ENCODE data around the gene TRMU. TPM values are rescaled to one million over a fixed set of nuclear protein-coding genes. Genes with fewer than 3 reads are reported as not detected.

TRMU gene
- total RNA-seq, 1 donor = 26.0 TPM

DNA sequence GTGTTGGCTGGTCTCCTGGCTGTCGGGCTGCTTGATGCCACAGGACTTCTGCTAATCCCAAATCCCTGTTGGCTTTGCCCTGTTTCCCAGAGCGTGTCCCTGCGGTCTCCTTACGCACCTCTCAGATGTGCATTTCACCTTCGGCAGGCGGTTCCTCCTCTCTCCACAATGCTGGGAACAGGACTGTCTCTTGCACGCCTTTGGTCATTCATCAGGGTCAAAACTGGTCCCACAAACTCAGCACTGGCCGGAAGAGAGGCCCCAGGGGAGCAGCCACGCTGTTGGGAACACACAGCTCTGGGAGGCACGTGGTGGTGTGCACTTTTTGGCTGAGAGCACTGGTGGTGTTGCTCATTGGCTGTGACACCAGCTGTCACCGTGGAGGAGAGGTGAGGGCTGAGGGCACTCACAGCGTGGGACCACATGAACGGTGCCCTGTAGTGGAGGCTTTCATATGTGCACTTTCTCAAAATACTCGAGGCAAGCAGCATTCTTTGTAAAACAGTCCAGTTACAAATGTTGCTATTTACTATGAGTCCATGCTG, 15.3 kb upstream of the TRMU start:
- no peaks in the 10 kb centered on the region for H3K9me3 ChIP-seq (ENCODE audit: low read depth, low read length)
- no peaks in the 10 kb centered on the region for H3K4me1 ChIP-seq (ENCODE audit: insufficient read depth, low read length)
- no peaks in the 10 kb centered on the region for H3K27me3 ChIP-seq (ENCODE audit: insufficient read depth, low read length)
- H3K4me3 ChIP-seq (ENCODE audit: low read length) = no peak overlapping the region

DNA sequence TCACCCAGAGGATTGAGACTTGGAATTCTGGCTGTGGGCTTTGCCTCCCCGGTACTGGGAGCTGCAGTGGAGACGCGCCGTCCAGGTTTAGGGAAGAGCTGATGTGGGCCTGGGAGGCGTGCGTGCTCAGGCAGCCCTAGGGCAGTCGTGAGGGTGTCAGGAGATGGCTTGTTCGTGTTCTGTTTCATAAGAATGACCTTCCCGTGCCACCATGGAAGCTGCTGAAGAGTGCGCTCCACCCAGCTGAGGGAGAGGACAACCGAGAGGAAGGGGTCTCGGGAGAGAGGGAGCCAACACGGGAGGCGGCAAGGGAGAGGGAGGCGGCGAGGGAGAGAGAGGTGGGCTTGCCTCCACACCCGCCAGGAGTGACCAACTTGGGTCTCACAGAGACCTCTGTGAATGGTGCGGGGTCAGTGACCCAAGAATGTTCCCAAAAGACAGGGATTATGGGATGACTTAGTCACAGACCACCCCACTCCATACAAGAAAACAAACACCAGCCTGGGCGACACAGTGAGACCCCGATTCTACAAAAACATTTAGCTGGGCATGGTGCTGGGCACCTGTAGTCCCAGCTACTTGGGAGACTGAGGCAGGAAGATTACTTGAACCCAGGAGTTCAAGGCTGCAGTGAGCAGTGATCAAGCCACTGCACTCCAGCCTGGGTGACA, 14.7 kb upstream of the TRMU start:
- Histone ChIP-seq H3K9me3 (ENCODE audit: low read depth, low read length) (no peaks in the 10 kb centered on the region), H3K4me3 (ENCODE audit: low read length) (no peak overlapping the region), H3K4me1 (ENCODE audit: insufficient read depth, low read length) (no peaks in the 10 kb centered on the region), H3K27me3 (ENCODE audit: insufficient read depth, low read length) (no peaks in the 10 kb centered on the region)

DNA sequence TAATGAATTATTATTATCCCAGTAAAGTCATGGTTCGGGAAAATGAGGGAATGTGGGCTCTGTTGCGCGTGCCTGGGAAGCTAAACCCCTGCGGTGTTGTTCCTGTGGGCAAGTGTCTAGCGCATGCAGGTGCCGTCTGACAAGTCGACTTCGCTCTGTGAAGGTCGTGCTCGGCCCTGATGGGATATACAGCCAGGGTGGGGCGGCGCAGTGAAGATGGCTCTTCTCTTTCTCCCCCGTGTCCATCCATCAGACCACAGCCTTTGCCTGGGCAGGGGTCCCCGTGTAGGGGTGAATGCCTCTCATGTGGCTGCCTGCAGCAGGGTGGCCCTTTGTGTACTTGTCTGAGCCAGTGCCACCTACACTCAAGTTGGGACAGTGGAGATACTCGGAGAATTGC, 12.8 kb upstream of the TRMU start:
- H3K27me3 ChIP-seq (ENCODE audit: insufficient read depth, low read length) = no peaks in the 10 kb centered on the region
- no peak overlapping the region for H3K4me3 ChIP-seq (ENCODE audit: low read length)
- H3K4me1 ChIP-seq (ENCODE audit: insufficient read depth, low read length) = no peaks in the 10 kb centered on the region
- H3K9me3 ChIP-seq (ENCODE audit: low read depth, low read length) = no peaks in the 10 kb centered on the region

DNA sequence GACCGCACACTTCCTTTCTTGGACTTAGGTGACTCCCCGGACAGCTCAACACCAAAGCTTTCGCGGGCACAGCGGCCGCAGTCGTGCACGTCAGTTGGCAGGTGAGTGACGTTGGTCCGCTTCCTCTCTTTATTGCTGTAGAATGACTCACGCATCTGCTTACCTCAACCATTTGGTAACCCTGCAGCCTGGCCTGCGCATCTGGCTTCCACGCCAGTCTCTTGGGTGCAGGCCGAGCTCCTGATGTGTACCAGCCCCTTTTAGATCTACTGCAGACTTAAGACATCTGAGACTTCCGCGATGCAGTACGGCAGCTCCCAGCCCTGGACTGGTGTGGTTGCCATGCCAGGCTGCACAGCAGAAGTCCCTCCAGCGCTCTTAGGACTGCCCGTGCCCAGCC, 12.4 kb upstream of the TRMU start:
- H3K4me1 ChIP-seq (ENCODE audit: insufficient read depth, low read length) = no peaks in the 10 kb centered on the region
- H3K27me3 ChIP-seq (ENCODE audit: insufficient read depth, low read length) = no peaks in the 10 kb centered on the region
- no peak overlapping the region for H3K4me3 ChIP-seq (ENCODE audit: low read length)
- no peaks in the 10 kb centered on the region for H3K9me3 ChIP-seq (ENCODE audit: low read depth, low read length)

DNA sequence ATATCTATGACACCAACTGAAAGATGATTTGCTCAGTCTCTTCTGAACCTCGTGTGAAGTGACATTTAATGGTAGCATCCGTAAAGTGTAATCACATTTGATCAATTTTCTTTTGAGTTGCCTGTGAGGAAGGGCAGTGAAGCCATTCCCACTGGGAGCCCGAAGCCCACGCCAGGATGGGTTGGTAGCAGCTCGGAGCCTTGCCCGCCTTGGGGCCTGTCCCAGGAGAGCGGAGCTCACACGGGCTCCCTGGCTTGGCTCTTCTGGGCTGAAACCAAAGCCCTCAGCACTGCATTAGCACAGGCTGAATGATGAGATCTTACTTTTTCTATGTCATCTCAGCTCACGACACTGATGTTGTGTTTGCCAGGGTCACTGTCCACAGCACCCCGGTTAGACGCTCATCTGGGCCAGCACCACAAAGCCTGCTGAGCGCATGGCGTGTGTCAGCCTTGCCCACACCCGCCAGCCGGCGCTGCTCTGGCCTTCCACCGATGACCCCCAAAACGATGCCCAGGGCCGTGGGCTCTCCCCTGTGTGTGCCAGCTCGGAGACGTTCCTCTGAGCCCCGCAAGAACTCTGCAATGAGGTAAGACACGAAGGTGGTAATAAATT, 9.3 kb upstream of the TRMU start:
- no peak overlapping the region for H3K4me3 ChIP-seq (ENCODE audit: low read length)
- H3K9me3 ChIP-seq (ENCODE audit: low read depth, low read length) = no peaks in the 10 kb centered on the region
- no peaks in the 10 kb centered on the region for H3K27me3 ChIP-seq (ENCODE audit: insufficient read depth, low read length)
- no peaks in the 10 kb centered on the region for H3K4me1 ChIP-seq (ENCODE audit: insufficient read depth, low read length)

DNA sequence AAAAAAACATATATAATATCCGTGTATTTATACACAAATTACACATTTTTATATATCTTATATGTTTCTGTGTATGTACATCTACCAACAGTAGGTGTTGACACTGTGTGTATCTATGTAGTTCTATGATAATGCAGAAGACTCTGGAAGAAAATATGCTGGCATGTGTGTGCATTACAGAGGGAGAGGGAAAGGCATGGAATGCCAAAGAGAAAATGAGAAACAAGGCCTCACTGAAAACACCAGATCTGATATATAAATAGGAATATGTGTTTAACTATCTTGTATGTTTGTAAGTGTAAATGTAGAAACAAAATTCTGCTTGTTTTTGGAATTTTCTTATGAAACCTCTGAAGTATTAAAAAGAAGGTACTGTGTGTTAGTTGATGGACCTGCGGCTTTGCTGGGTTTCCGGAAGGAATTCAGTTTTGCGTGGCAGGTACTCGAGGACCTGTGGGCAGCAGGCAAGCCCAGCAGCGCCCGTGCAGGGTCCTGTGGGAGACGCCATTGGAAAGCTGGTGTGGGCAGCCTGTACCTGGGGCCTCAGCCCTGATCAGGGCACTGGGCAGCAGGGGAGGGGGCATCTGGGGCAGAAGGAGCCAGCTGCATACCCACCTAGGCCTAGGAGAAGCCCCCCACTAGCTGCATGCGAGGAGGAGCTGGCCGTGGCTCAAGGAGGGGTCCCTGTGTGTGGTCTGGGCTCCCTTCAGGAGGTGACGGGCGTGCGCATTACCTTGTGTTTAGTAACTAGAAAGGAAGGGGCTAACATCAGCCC, 7.6 kb upstream of the TRMU start:
- H3K4me3 ChIP-seq (ENCODE audit: low read length) = no peak overlapping the region
- no peaks in the 10 kb centered on the region for H3K4me1 ChIP-seq (ENCODE audit: insufficient read depth, low read length)
- no peaks in the 10 kb centered on the region for H3K27me3 ChIP-seq (ENCODE audit: insufficient read depth, low read length)
- H3K9me3 ChIP-seq (ENCODE audit: low read depth, low read length) = no peaks in the 10 kb centered on the region

DNA sequence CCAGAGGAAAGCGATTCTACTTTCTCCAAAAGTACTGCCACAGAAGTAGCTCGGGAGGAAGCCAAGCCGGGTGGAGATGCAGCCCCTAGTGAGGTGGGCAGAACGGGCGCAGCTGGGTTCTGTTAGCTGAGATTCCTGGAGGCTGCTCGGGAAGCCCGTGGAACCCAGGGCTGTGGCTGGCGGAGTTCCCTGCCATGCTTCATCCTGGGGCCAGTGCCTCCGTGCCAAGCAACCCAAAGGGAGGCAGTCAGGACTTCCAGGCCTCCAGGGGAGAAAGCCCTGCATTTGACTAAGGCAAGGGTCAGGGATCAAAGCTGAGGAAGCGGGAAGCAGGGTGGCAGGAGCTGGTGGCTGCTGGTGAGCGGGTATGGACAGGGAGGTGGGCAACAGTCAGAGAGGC, 6.7 kb upstream of the TRMU start:
- no peaks in the 10 kb centered on the region for H3K4me1 ChIP-seq (ENCODE audit: insufficient read depth, low read length)
- H3K9me3 ChIP-seq (ENCODE audit: low read depth, low read length) = no peaks in the 10 kb centered on the region
- H3K27me3 ChIP-seq (ENCODE audit: insufficient read depth, low read length) = no peaks in the 10 kb centered on the region
- H3K4me3 ChIP-seq (ENCODE audit: low read length) = no peak overlapping the region

DNA sequence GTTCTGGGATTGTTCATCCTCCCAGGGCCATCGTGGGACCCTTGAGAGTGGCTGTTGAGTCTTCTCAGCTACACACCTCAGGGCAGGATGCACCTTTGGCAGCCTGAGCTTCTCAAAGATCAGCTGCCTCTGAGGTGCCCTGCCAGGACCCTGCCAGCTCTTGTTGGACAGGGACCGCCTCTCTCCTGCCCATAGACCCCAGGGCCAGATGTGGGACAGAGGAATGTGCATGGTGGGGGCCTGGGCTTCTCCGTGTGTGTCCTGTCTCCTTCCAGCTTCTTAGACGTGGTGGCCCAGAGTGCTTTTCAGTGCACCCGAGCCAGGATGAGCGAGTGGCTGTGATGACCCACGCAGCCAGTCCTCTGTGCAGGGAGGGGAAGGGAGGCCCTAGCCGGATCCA, 5.9 kb upstream of the TRMU start:
- Histone ChIP-seq H3K27me3 (ENCODE audit: insufficient read depth, low read length) (no peaks in the 10 kb centered on the region), H3K4me3 (ENCODE audit: low read length) (no peak overlapping the region), H3K9me3 (ENCODE audit: low read depth, low read length) (no peaks in the 10 kb centered on the region), H3K4me1 (ENCODE audit: insufficient read depth, low read length) (no peaks in the 10 kb centered on the region)

DNA sequence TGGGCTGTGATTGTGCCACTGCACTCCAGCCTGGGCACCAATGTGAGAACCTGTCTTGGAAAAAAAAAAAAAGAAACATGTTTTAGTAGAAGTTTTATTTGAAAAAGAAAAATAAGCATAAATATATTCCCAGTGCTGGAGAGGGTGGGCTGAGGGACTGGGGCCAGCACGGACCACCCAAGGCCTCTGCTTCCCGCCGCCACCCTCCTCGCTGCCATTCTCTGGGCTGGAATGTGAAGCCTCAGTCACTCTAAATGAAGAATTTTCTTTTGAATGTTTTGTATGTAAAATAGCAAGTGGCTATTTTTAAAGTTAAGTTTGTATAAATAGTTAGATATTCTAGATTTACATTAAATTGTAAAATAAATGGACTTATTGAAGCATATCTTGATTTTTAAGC, 5.1 kb upstream of the TRMU start:
- no peaks in the 10 kb centered on the region for H3K4me1 ChIP-seq (ENCODE audit: insufficient read depth, low read length)
- no peaks in the 10 kb centered on the region for H3K27me3 ChIP-seq (ENCODE audit: insufficient read depth, low read length)
- H3K4me3 ChIP-seq (ENCODE audit: low read length) = no peak overlapping the region
- H3K9me3 ChIP-seq (ENCODE audit: low read depth, low read length) = no peaks in the 10 kb centered on the region

DNA sequence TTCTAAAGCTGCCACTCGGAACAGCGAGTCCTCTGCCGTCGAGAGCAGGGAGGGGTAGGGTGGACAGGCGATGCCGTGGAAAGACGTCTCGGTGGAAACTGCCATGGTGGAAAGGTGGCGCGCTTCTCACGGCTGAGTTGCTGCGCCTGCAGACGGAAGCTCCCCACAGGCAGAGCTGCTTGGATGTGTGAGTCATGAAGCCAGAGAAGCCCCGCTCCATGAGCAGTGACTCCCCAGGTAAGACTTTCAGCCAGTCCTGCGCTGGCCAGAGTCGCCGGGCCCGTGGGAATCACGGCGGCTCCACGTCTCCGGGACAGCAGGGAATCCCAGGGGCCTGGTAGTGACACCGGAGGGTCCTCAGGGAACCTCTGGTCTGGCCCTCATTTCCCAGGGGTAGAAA, 4.0 kb upstream of the TRMU start:
- H3K4me1 ChIP-seq (ENCODE audit: insufficient read depth, low read length) = peaks cover 4% of the 10 kb centered on the region
- H3K27me3 ChIP-seq (ENCODE audit: insufficient read depth, low read length) = no peaks in the 10 kb centered on the region
- H3K9me3 ChIP-seq (ENCODE audit: low read depth, low read length) = no peaks in the 10 kb centered on the region
- no peak overlapping the region for H3K4me3 ChIP-seq (ENCODE audit: low read length)

DNA sequence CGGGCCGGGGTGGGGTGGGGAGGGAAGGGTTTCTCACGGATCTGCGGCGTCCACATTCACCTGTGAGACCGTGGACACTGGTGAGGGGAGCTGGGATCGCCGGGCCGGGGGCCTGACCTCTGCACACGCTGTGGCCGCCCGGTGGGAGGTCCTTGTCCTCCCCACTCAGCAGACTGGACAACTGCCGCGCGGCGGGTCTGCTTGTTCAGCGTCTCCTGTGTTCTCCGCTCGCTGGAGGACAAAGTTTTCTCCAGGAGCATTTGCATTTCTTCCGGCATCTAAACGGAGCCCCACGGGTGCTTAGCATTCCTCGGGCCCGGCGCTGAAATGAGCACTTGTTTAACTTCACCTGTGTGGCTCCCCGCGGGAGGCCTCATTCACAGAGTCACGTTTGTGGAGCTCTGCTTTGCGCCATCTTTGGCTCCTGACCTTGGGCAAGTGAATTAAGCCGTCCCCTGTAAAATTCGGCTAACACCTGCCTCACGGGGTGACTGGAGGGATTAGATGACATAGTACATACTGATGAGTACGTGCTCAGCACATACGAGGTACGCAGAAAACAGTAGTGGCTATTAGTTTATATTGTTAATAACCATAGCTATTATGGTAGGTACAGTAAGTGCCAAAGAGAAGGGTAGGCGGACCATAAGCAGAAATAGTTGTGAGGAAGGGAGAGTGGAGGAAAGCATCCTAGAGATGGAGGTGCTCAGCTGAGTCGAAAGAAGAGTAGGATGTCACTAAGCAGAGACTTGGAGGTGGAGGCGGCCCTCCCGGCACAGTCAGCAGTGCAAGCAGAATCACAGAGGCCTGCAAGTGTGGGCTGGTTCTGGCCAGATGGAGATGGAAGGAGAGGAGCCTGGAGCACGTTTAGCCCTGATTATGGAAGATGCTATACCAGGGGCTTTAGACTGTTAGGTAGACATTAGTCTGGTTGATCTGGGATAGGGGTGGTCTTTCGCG, 885 bp downstream of the TRMU start:
- no peaks in the 10 kb centered on the region for H3K27me3 ChIP-seq (ENCODE audit: insufficient read depth, low read length)

DNA sequence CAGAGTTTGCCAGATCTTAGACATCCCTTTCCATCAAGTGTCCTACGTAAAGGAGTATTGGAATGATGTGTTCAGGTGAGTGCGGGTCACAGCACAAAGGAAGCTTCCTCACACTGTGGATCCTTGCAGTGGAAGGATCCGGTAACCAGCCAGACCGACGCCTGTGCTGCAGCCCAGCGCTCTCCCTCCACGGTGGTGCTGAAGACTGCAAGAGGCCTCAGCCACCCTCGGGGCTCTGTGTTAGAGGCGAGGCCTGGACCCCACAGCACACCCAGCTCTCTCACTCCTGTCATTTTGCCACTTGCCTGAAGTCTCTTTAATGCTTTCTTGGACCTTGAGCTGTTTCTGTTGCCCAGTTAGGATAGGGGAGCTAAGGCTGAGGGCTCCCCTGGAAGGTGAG, 2.4 kb downstream of the TRMU start:
- no peaks in the 10 kb centered on the region for H3K9me3 ChIP-seq (ENCODE audit: low read depth, low read length)
- no peaks in the 10 kb centered on the region for H3K27me3 ChIP-seq (ENCODE audit: insufficient read depth, low read length)
- H3K4me3 ChIP-seq (ENCODE audit: low read length) = no peak overlapping the region
- H3K4me1 ChIP-seq (ENCODE audit: insufficient read depth, low read length) = peaks cover 9% of the 10 kb centered on the region

More for the DNA sequence above, 885 bp downstream of the TRMU start:
- Histone ChIP-seq H3K9me3 (ENCODE audit: low read depth, low read length) (no peaks in the 10 kb centered on the region), H3K4me3 (ENCODE audit: low read length) (peak overlapping the region; percentile 63), H3K4me1 (ENCODE audit: insufficient read depth, low read length) (peaks cover 9% of the 10 kb centered on the region)

DNA sequence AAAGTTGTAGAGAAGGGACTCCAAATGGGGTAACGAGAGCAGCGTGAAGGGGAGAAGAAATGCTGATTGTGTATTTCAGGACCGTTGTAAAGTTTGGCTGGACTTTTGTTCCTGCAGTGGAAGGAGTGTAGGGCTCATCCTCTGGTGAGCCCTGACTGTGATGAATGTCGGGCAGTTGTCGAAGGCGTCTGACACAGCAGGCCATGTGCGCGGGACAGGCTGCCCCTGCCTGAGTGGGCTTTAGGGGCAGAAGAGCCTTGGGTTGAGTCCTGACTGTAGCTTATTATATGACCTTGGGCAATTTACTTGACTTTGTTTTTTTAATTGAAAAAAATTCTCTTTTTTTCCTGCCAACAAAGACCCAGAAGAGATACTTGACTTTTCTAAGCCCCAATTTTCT, 3.1 kb downstream of the TRMU start:
- peaks cover 9% of the 10 kb centered on the region for H3K4me1 ChIP-seq (ENCODE audit: insufficient read depth, low read length)
- H3K4me3 ChIP-seq (ENCODE audit: low read length) = no peak overlapping the region
- H3K27me3 ChIP-seq (ENCODE audit: insufficient read depth, low read length) = no peaks in the 10 kb centered on the region
- no peaks in the 10 kb centered on the region for H3K9me3 ChIP-seq (ENCODE audit: low read depth, low read length)

DNA sequence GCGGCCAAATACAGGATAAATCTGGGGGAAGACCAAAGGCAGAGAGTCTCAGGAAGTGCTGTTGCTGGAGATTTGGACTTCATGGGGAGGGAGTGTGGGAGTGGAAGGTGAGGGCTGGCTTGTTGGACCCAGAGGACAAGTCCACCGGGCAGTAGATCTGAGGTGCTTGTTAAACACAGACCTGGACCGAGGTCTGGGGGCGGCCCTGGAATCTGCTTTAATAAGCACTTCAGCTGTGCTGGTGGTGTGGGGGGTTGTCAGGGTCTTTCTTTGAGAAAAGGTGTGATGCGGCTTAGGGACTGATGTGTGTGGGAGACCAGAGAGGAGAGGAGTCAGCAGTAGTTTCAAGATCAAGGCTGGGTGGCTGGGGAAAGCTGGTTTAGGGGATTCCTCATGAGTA, 4.4 kb downstream of the TRMU start:
- no peaks in the 10 kb centered on the region for H3K27me3 ChIP-seq (ENCODE audit: insufficient read depth, low read length)
- no peaks in the 10 kb centered on the region for H3K9me3 ChIP-seq (ENCODE audit: low read depth, low read length)
- H3K4me1 ChIP-seq (ENCODE audit: insufficient read depth, low read length) = peaks cover 9% of the 10 kb centered on the region
- no peak overlapping the region for H3K4me3 ChIP-seq (ENCODE audit: low read length)
